Activated CD4-positive, alpha-beta T cell treated with anti-CD3 and anti-CD28 coated beads for 36 hours (primary cell): ENCODE results near the gene NMUR2. TPM values are rescaled to one million over a fixed set of nuclear protein-coding genes. Genes with fewer than 3 reads are reported as not detected.

Experiments used
- ATAC-seq: fragments of 200-7000 bp; cut with Tn5 transposase; one replicate; pipeline ENCODE4 v1.10.0; 2021; ENCODE audit warnings: mild to moderate bottlenecking, moderate library complexity
- CTCF ChIA-PET: fragments of 350-600 bp; sonication (Branson Sonifier 250); formaldehyde crosslinking; loops from one replicate; lab custom pipeline; 2021; ENCODE audit warnings: antibody characterized with exemption; lab: Charles Lee
- POLR2A ChIA-PET: fragments of 350-600 bp; sonication (Branson Sonifier 250); formaldehyde crosslinking; loops from one replicate; lab custom pipeline; 2021; ENCODE audit warnings: antibody characterized with exemption, inconsistent platforms; lab: Charles Lee
- DNase-seq: peaks from one replicate; pipeline ENCODE4 v3.0.0-alpha.2; 2020
- H3K27ac Mint-ChIP-seq: one replicate; pipeline ENCODE4 v1.8.0; 2021; ENCODE audit warnings: mixed read lengths
- H3K27me3 Mint-ChIP-seq: one replicate; pipeline ENCODE4 v1.8.0; 2021; ENCODE audit warnings: mixed read lengths
- H3K36me3 Mint-ChIP-seq: one replicate; pipeline ENCODE4 v1.8.0; 2021; ENCODE audit warnings: low read depth, mixed read lengths
- H3K4me1 Mint-ChIP-seq: one replicate; pipeline ENCODE4 v1.8.0; 2021; ENCODE audit warnings: mixed read lengths
- H3K4me3 Mint-ChIP-seq: one replicate; pipeline ENCODE4 v1.8.0; 2021; ENCODE audit warnings: mild to moderate bottlenecking, moderate library complexity, mixed read lengths
- H3K9me3 Mint-ChIP-seq: one replicate; pipeline ENCODE4 v1.8.0; 2021; ENCODE audit warnings: low read depth, mixed read lengths
- intact Hi-C, 2 experiments: fragments of 100-400 bp; cut with DNase I in 1 of 2; cut with micrococcal nuclease in 1 of 2; formaldehyde crosslinking; loops; one replicate each; pipeline versions ENCODE4 v1.14.2 to v1.15.1; 2022 to 2024; cut with DNase I, micrococcal nuclease
- total RNA-seq, 2 experiments: library from RNA; stranded (reverse); gene quantifications; one replicate each; pipeline ENCODE4 v1.2.3, GENCODE V29; 2021

NMUR2 gene, protein sequence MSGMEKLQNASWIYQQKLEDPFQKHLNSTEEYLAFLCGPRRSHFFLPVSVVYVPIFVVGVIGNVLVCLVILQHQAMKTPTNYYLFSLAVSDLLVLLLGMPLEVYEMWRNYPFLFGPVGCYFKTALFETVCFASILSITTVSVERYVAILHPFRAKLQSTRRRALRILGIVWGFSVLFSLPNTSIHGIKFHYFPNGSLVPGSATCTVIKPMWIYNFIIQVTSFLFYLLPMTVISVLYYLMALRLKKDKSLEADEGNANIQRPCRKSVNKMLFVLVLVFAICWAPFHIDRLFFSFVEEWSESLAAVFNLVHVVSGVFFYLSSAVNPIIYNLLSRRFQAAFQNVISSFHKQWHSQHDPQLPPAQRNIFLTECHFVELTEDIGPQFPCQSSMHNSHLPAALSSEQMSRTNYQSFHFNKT
- total RNA-seq: not detected

DNA sequence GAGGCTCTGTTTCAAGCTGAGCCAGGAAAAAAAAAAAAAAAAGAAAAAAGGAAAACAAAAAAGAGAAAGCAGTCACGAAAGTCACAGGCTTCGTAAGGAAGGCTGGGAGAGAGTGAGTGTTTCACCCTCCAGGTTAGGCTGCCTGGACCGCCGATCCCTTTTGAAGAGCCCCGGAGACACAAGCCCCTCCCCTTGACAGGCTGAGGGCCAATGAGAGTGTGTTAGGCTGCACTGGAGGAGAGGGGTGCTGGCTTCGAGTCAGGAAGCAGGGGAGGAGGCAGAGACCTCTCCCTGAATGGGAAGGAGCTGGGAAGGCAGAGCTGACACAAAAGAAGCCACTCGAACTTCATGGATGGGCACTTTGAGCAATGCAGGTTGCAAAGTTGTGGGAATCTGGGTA lies at the start of gene NMUR2:
TSS of gene NMUR2 (minus strand) at position 135 of the 400 bp plus-strand sequence. CDS start 166 bp downstream, outside the sequence.
- POLR2A ChIA-PET: no interaction called here
- no peaks in the 10 kb centered on the region for H3K27me3 Mint-ChIP-seq
- DNase-seq (no peak), ATAC-seq (no peak)
- no peaks in the 10 kb centered on the region for H3K36me3 Mint-ChIP-seq
- no peak within 1 kb of the TSS for H3K4me3 Mint-ChIP-seq
- H3K27ac Mint-ChIP-seq: no peak within 1 kb of the TSS
- intact Hi-C loops: no loop called here
- no peaks in the 10 kb centered on the region for H3K4me1 Mint-ChIP-seq
- peaks cover 2% of the 10 kb centered on the region for H3K9me3 Mint-ChIP-seq
- CTCF ChIA-PET: interaction anchor here (2.6 kb wide), 1 partner anchor 8 kb away, joined by 6 read pairs; no protein-coding TSS in a partner anchor

DNA sequence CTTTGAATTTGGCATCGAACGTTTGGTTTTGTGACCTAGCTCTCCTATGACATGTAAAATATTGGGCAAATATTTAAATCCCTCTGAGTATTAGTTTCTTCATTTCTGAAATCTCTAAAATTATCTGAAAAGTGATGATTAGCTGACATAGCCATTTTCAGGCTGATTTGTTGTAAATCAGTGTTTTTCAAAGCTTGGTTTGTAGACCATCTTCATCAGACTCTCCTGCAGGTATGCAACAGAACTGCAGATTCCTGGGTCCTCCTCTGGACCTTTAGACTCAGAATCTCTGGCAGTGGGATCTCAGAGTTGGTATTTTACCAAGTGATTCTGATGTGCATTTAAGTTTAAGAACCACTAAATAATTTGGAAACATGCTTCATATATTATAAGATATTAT lies 38.9 kb upstream of the NMUR2 start:
- CTCF ChIA-PET: no interaction called here
- no peak overlapping the region for H3K27ac Mint-ChIP-seq
- no peak overlapping the region for H3K4me3 Mint-ChIP-seq
- peaks cover 2% of the 10 kb centered on the region for H3K27me3 Mint-ChIP-seq
- ATAC-seq: no peak
- intact Hi-C loops: no loop called here
- POLR2A ChIA-PET: no interaction called here
- no peaks in the 10 kb centered on the region for H3K4me1 Mint-ChIP-seq
- DNase-seq: no peak
- H3K36me3 Mint-ChIP-seq: no peaks in the 10 kb centered on the region
- H3K9me3 Mint-ChIP-seq: no peaks in the 10 kb centered on the region

DNA sequence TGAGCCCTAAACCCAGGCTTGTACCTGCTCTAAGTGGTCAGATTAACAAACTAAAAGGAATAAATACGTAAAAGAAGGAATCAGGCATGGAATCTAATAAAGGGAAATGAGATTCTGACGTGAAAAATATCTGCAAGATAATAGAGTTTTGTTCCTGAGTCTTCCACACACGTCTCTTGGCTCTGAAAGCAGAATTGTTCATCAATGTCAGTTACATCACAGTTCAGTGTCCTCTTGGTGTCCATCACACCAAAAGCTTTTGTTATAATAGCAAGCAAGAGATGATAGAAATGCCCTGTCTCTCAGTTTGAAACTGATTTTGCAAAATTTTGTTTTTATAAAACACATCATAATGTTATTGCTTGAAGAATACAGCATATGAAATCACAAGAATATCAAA lies 34.7 kb upstream of the NMUR2 start:
- CTCF ChIA-PET: no interaction called here
- Mint-ChIP-seq H3K4me3 (no peak overlapping the region), H3K4me1 (no peaks in the 10 kb centered on the region), H3K27ac (no peak overlapping the region), H3K27me3 (no peaks in the 10 kb centered on the region), H3K9me3 (no peaks in the 10 kb centered on the region), H3K36me3 (no peaks in the 10 kb centered on the region)
- intact Hi-C loops: no loop called here
- POLR2A ChIA-PET: no interaction called here
- no peak for ATAC-seq
- no peak for DNase-seq

DNA sequence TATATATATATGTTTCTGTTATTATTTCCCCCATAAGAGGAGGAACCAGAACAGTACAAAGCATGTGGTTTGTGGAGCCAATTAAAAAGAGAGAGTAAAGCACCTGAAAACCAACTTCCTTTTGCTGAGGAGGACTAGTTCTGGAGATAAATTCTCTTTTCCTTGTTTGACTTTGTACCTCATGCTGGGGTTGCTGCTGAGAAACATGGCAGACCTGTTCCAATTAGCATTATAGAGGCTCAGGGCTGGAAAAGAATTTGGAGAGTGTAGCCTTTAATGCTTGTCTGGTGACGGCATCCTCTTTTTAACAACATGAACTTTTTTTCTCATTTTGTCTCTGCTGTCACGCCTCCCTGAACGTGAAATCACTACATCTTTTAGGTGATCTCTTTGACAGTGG lies 32.8 kb upstream of the NMUR2 start:
- DNase-seq: no peak
- H3K27ac Mint-ChIP-seq: no peak overlapping the region
- no peaks in the 10 kb centered on the region for H3K4me1 Mint-ChIP-seq
- no peaks in the 10 kb centered on the region for H3K9me3 Mint-ChIP-seq
- no peaks in the 10 kb centered on the region for H3K27me3 Mint-ChIP-seq
- no peak for ATAC-seq
- no peak overlapping the region for H3K4me3 Mint-ChIP-seq
- intact Hi-C loops: no loop called here
- ChIA-PET CTCF (interaction anchor here (0.6 kb wide), 1 partner anchor 956 kb away, joined by 3 read pairs; no protein-coding TSS in a partner anchor), POLR2A (no interaction called here)
- no peaks in the 10 kb centered on the region for H3K36me3 Mint-ChIP-seq

DNA sequence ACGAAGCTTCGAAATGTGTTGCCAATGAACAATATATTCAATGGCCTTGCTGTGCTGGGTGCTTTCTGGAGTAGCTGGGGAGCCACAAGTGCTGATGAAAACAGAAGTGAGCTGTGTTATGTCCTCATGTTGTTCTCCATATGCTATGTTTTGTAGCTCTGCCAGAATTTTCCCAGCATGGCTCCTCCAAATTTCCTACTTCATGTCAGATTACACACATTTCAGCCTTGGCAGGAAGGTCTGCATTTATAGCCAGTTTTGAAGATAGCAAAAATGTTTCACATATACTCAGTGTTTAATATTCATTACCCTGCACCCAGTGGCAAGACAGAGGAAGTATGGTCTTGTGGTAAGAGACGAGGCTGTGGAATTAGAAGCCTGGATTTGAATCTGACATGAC lies 22.6 kb upstream of the NMUR2 start:
- no peak for ATAC-seq
- intact Hi-C loops: no loop called here
- ChIA-PET CTCF (no interaction called here), POLR2A (interaction anchor here (0.6 kb wide), 1 partner anchor 32 kb away, joined by 3 read pairs; no protein-coding TSS in a partner anchor)
- Mint-ChIP-seq H3K4me3 (no peak overlapping the region), H3K27ac (no peak overlapping the region), H3K9me3 (no peaks in the 10 kb centered on the region), H3K36me3 (no peaks in the 10 kb centered on the region), H3K27me3 (no peaks in the 10 kb centered on the region), H3K4me1 (no peaks in the 10 kb centered on the region)
- no peak for DNase-seq

DNA sequence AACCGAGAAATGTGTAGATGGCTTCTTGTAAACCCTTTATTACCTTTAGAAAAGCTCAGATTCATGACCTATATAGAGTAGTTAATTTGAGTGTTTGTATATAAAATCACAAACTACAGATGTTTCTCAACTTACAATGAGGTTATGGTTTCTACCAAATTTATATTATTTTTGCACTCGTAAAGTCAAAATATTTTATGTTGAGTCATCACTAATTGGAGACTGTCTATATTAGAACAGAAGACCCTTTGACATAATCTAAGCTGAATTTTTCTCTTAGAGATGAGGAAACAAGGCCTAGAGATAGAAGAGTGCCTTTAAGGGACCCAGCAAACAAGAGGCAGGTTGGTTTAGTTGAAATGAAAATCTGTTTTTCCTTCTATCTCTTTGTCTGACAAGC lies 20.0 kb upstream of the NMUR2 start:
- Mint-ChIP-seq H3K36me3 (no peaks in the 10 kb centered on the region), H3K27ac (no peak overlapping the region), H3K4me3 (no peak overlapping the region), H3K4me1 (no peaks in the 10 kb centered on the region), H3K27me3 (no peaks in the 10 kb centered on the region), H3K9me3 (no peaks in the 10 kb centered on the region)
- DNase-seq (no peak), ATAC-seq (no peak)
- intact Hi-C loops: no loop called here
- CTCF ChIA-PET: no interaction called here
- POLR2A ChIA-PET: no interaction called here

DNA sequence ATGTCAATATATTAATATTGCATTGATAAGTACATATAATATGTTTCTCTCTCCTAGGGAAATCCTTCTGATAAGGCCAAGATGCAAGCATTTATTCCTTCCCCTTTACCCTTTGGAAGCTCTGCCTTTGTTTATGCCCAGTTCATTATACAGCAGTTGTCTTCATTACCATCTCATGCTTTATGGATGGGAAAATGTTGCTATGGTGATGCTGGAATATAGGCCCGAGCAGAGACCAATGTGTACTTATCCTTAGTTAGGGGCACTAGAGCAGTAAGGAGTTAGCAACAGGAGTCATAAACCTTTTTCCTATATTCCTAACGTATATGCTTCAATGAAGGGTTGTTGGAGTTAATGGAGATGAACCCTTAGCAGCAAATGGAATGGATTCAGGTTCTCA lies 19.4 kb upstream of the NMUR2 start:
- H3K27me3 Mint-ChIP-seq: peaks cover 1% of the 10 kb centered on the region
- DNase-seq (no peak), ATAC-seq (no peak)
- H3K36me3 Mint-ChIP-seq: no peaks in the 10 kb centered on the region
- ChIA-PET POLR2A (no interaction called here), CTCF (no interaction called here)
- no peak overlapping the region for H3K27ac Mint-ChIP-seq
- no peak overlapping the region for H3K4me3 Mint-ChIP-seq
- H3K4me1 Mint-ChIP-seq: no peaks in the 10 kb centered on the region
- intact Hi-C loops: no loop called here
- H3K9me3 Mint-ChIP-seq: no peaks in the 10 kb centered on the region

DNA sequence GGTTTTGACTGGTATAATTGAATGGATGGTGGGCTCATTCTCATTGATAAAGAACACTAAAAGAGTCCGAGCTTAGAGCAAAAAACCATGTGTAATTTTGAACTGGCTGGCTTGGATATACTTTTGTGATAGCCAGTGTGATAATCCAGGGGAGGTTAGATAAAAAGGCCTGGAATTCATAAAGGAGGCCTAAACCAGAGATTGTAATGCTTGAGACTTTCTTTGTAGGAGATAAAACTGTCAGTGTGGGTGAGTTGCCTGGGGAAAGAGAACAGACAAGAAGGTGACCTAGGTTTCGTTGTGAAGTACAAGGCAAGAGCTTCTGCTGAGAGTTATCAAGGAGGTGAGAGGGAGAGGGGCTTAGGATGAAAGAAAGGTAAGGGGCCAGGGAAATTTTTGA lies 17.0 kb upstream of the NMUR2 start:
- no peak overlapping the region for H3K27ac Mint-ChIP-seq
- intact Hi-C loops: no loop called here
- no peak overlapping the region for H3K4me3 Mint-ChIP-seq
- no peaks in the 10 kb centered on the region for H3K9me3 Mint-ChIP-seq
- no peaks in the 10 kb centered on the region for H3K36me3 Mint-ChIP-seq
- no peak for ATAC-seq
- no peaks in the 10 kb centered on the region for H3K4me1 Mint-ChIP-seq
- DNase-seq: no peak
- ChIA-PET CTCF (no interaction called here), POLR2A (no interaction called here)
- H3K27me3 Mint-ChIP-seq: peaks cover 3% of the 10 kb centered on the region

DNA sequence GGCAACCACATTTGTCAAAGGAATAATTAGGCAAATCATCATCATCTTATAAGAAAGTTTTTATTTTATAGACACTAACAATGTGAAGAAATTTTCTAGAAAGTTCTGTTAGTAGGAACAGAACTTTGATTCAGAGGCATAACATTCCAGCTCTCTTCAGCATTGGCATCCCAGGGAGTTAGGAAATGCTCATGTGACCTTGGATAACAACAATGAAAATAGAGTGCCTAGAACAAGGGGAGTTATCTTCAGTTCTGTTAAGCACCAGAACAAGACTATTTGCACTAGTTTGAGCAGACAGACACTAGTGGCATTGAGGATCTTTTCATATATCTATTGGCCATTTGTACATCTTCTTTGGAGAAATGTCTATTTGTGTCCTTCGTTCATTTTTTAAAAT lies 7.0 kb upstream of the NMUR2 start:
- H3K27ac Mint-ChIP-seq: no peak overlapping the region
- intact Hi-C loops: no loop called here
- DNase-seq (no peak), ATAC-seq (no peak)
- ChIA-PET CTCF (no interaction called here), POLR2A (no interaction called here)
- H3K4me3 Mint-ChIP-seq: no peak overlapping the region
- H3K36me3 Mint-ChIP-seq: no peaks in the 10 kb centered on the region
- peaks cover 8% of the 10 kb centered on the region for H3K27me3 Mint-ChIP-seq
- no peaks in the 10 kb centered on the region for H3K4me1 Mint-ChIP-seq
- peaks cover 4% of the 10 kb centered on the region for H3K9me3 Mint-ChIP-seq

DNA sequence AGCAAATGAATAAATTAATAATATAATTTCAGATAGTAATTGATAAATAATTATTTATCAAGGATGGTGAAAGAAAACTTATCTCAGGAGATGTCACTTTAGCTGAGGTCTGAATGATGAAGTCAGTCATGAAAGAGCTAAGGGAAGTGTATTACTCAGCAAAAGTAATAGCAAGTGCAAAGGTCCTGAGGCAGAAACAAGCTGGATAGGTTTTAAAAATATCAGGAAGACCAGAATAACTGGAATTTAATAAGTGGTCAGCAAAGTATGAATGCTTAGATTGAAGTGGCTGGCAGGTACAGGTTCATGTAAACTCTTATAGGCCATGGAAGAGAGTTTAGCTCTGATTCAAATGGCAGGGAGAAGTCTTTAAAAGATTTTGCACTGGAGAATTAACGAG lies 1.0 kb upstream of the NMUR2 start:
- Mint-ChIP-seq H3K9me3 (peaks cover 2% of the 10 kb centered on the region), H3K36me3 (no peaks in the 10 kb centered on the region), H3K4me1 (no peaks in the 10 kb centered on the region), H3K27ac (no peak overlapping the region), H3K4me3 (no peak overlapping the region), H3K27me3 (no peaks in the 10 kb centered on the region)
- ATAC-seq (no peak), DNase-seq (no peak)
- intact Hi-C loops: no loop called here
- ChIA-PET CTCF (interaction anchor here (1.2 to 2.6 kb wide), 2 partner anchors 9 to 21 kb away, joined by 3 to 6 read pairs; no protein-coding TSS in a partner anchor), POLR2A (no interaction called here)

DNA sequence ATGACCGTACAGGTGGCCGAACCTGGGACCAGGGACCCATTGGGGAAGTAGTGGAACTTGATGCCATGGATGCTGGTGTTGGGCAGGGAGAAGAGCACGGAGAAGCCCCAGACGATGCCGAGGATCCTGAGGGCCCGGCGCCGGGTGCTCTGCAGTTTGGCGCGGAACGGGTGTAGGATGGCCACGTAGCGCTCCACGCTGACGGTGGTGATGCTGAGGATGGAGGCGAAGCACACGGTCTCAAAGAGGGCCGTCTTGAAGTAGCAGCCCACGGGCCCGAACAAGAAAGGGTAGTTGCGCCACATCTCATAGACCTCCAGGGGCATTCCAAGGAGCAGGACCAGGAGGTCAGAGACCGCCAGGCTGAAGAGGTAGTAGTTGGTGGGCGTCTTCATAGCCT lies 585 bp downstream of the NMUR2 start:
- H3K27me3 Mint-ChIP-seq: no peaks in the 10 kb centered on the region
- H3K4me3 Mint-ChIP-seq: no peak overlapping the region
- no peak overlapping the region for H3K27ac Mint-ChIP-seq
- no peak for ATAC-seq
- H3K36me3 Mint-ChIP-seq: no peaks in the 10 kb centered on the region
- ChIA-PET POLR2A (no interaction called here), CTCF (interaction anchor here (1.2 kb wide), 1 partner anchor 132 kb away, joined by 3 read pairs; no protein-coding TSS in a partner anchor)
- H3K4me1 Mint-ChIP-seq: no peaks in the 10 kb centered on the region
- peaks cover 2% of the 10 kb centered on the region for H3K9me3 Mint-ChIP-seq
- no peak for DNase-seq
- intact Hi-C loops: no loop called here

DNA sequence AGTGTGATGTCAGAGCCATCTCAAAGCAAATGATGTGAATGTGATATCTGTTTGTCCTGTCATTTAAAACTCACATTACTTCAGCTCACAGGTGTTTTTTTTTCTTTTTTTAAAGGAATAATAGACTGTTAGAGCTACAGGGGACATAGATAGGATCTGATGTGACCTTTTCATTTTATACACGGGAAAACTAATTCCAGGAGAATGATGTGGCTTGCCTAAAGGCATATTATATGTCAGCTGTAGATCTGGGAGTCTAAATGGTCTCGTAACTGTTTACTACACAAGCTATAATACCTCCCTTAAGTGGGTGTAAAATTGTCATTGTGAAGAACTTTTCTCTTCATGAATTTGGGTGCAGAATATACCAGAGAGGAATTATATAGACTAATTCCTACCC lies 2.0 kb downstream of the NMUR2 start:
- no peaks in the 10 kb centered on the region for H3K36me3 Mint-ChIP-seq
- intact Hi-C loops: no loop called here
- H3K9me3 Mint-ChIP-seq: peaks cover 2% of the 10 kb centered on the region
- no peak for DNase-seq
- no peak overlapping the region for H3K27ac Mint-ChIP-seq
- CTCF ChIA-PET: interaction anchor here (0.5 to 1.2 kb wide), 2 partner anchors 102 to 218 kb away, joined by 3 to 4 read pairs; no protein-coding TSS in a partner anchor
- no peaks in the 10 kb centered on the region for H3K4me1 Mint-ChIP-seq
- no peak for ATAC-seq
- H3K4me3 Mint-ChIP-seq: no peak overlapping the region
- H3K27me3 Mint-ChIP-seq: peaks cover 3% of the 10 kb centered on the region
- POLR2A ChIA-PET: no interaction called here
